Measurements from ENCODE around the gene NAPEPLD. TPM values are rescaled to one million over a fixed set of nuclear protein-coding genes. Genes with fewer than 3 reads are reported as not detected.
"Not testable (repeated sequence)": the region's sequence is repeated elsewhere in the genome, so short reads cannot be mapped to it uniquely, and the experiment has no call there.

Gene NAPEPLD
- total RNA-seq, 2 experiments from 2014 or later = 1.5 to 1.7 TPM

- POLR2A ChIA-PET = no interaction called here
- ATAC-seq (ENCODE audit: poor library complexity) (no peak), DNase-seq (no peak)
- Mint-ChIP-seq H3K4me3 (no peak overlapping the region), H3K36me3 (ENCODE audit: low read depth) (no peaks in the 10 kb centered on the region), H3K9me3 (no peaks in the 10 kb centered on the region), H3K4me1 (ENCODE audit: low read depth) (no peaks in the 10 kb centered on the region), H3K27ac (no peak overlapping the region), H3K27me3 (no peaks in the 10 kb centered on the region)
- CTCF ChIA-PET = no interaction called here
- no peaks in the 10 kb centered on the region for H3K36me3 ChIP-seq (ENCODE audit: insufficient read depth, low read length)
- intact Hi-C loops (cut with DNase I, micrococcal nuclease) = no loop called here
- no peak overlapping the region for H3K27ac ChIP-seq (ENCODE audit: low read depth in 1 of 2, low read length in 2 of 2)
- H3K27me3 ChIP-seq (ENCODE audit: control insufficient read depth in 1 of 2, insufficient read depth in 2 of 2, low read length in 2 of 2) = no peaks in the 10 kb centered on the region
- TF ChIP-seq CTCF (IDR thresholded peaks at IDR 0.05) = no peak
- H3K9me3 ChIP-seq (ENCODE audit: control insufficient read depth in 1 of 2, insufficient read depth in 1 of 2, low read length in 2 of 2) = no peaks in the 10 kb centered on the region
- no peak overlapping the region for H3K4me3 ChIP-seq (ENCODE audit: low read length)
- no peaks in the 10 kb centered on the region for H3K4me1 ChIP-seq (ENCODE audit: insufficient read depth, low read length)
Measured at GRCh38 chr7:103058122-103058521, 90.8 kb downstream of the NAPEPLD start.

GRCh38 chr7:103056006-103056405, 92.9 kb downstream of the NAPEPLD start:
- ATAC-seq (ENCODE audit: poor library complexity); H3K36me3 ChIP-seq (ENCODE audit: insufficient read depth, low read length); H3K4me1 ChIP-seq (ENCODE audit: insufficient read depth, low read length); DNase-seq; CTCF ChIA-PET; H3K27me3 ChIP-seq (ENCODE audit: control insufficient read depth in 1 of 2, insufficient read depth in 2 of 2, low read length in 2 of 2); H3K9me3 Mint-ChIP-seq; H3K27me3 Mint-ChIP-seq; H3K4me3 Mint-ChIP-seq; H3K4me3 ChIP-seq (ENCODE audit: low read length); POLR2A ChIA-PET; H3K4me1 Mint-ChIP-seq (ENCODE audit: low read depth); intact Hi-C loops (cut with DNase I, micrococcal nuclease); H3K27ac Mint-ChIP-seq; H3K9me3 ChIP-seq (ENCODE audit: control insufficient read depth in 1 of 2, insufficient read depth in 1 of 2, low read length in 2 of 2); H3K36me3 Mint-ChIP-seq (ENCODE audit: low read depth); H3K27ac ChIP-seq (ENCODE audit: low read depth in 1 of 2, low read length in 2 of 2): not testable (repeated sequence)

GRCh38 chr7:103051519-103051918, 97.4 kb downstream of the NAPEPLD start:
- ChIA-PET POLR2A (no interaction called here), CTCF (interaction anchor here (0.6 kb wide), 1 partner anchor 36 kb away, joined by 3 read pairs; no protein-coding TSS in a partner anchor)
- intact Hi-C loops (cut with DNase I, micrococcal nuclease) = no loop called here
- Mint-ChIP-seq H3K4me1 (ENCODE audit: low read depth) (no peaks in the 10 kb centered on the region), H3K27me3 (no peaks in the 10 kb centered on the region), H3K36me3 (ENCODE audit: low read depth) (no peaks in the 10 kb centered on the region), H3K27ac (no peak overlapping the region), H3K4me3 (no peak overlapping the region), H3K9me3 (no peaks in the 10 kb centered on the region)
- Histone ChIP-seq H3K9me3 (ENCODE audit: control insufficient read depth in 1 of 2, insufficient read depth in 1 of 2, low read length in 2 of 2) (no peaks in the 10 kb centered on the region), H3K27ac (ENCODE audit: low read depth in 1 of 2, low read length in 2 of 2) (no peak overlapping the region), H3K4me1 (ENCODE audit: insufficient read depth, low read length) (no peaks in the 10 kb centered on the region), H3K27me3 (ENCODE audit: control insufficient read depth in 1 of 2, insufficient read depth in 2 of 2, low read length in 2 of 2) (no peaks in the 10 kb centered on the region), H3K4me3 (ENCODE audit: low read length) (no peak overlapping the region), H3K36me3 (ENCODE audit: insufficient read depth, low read length) (no peaks in the 10 kb centered on the region)
- TF ChIP-seq CTCF (IDR thresholded peaks at IDR 0.05) = no peak
- no peak for DNase-seq
- no peak for ATAC-seq (ENCODE audit: poor library complexity)

Other genes starting within 250 kb of the NAPEPLD start
- under 1 TPM in 1 of 2 experiments, not detected in 1; 0.22 TPM for gene LRRC17, start 236.1 kb downstream of the NAPEPLD start, total RNA-seq
- 1 to 10 TPM in 1 of 2 experiments, under 1 TPM in 1; 0.89 to 1.4 TPM for gene FBXL13, start 74.3 kb downstream of the NAPEPLD start, total RNA-seq
- 1 to 10 TPM; 6.0 to 6.9 TPM for gene ARMC10, start 74.0 kb downstream of the NAPEPLD start, total RNA-seq
- 100 to 1,000 TPM; 101 to 103 TPM for gene PMPCB, start 148.3 kb upstream of the NAPEPLD start, total RNA-seq
- 10 to 100 TPM; 72.0 to 77.4 TPM for gene DNAJC2, start 195.7 kb upstream of the NAPEPLD start, total RNA-seq
- 100 to 1,000 TPM; 101 to 102 TPM for gene PSMC2, start 198.5 kb upstream of the NAPEPLD start, total RNA-seq

All from CD4-positive, alpha-beta T cell (primary cell).